IMR-90 (cell line): ENCODE measurements around the gene LDB2. TPM values are rescaled to one million over a fixed set of nuclear protein-coding genes. Genes with fewer than 3 reads are reported as not detected.

Experiments used
- ATAC-seq: fragments of 200-7000 bp; cut with Tn5 transposase; 2 replicates; pipeline ENCODE4 v1.9.1; 2020; ENCODE audit warnings: low read depth, mild to moderate bottlenecking, moderate library complexity
- BruUV-seq: library from RNA; stranded (reverse); fragments of 400-500 nt; replicated peaks from 2 replicates; lab custom pipeline; 2021; lab: Mats Ljungman, UMichigan
- CTCF ChIA-PET: fragments of 300-600 bp; formaldehyde crosslinking; extraction: SDS; loops from one replicate; lab custom pipeline; 2021; ENCODE audit warnings: antibody characterized with exemption; lab: Yijun Ruan, JAX
- POLR2A ChIA-PET: fragments of 300-600 bp; sonication (Branson Sonifier 250); formaldehyde crosslinking; loops from one replicate; lab custom pipeline; 2022; ENCODE audit warnings: antibody characterized with exemption; ENCODE audit not compliant: unreplicated experiment; lab: Charles Lee
- DNase-seq: peaks from one replicate; pipeline ENCODE4 v3.0.0; 2013
- H2AFZ ChIP-seq: replicated peaks from 2 replicates; pipeline ENCODE3; 2013; ENCODE audit warnings: low read length, mild to moderate bottlenecking; ENCODE audit not compliant: poor library complexity
- H2AK5ac ChIP-seq: 2 replicates; pipeline ENCODE4 v1.6.1; 2013; ENCODE audit warnings: low read depth, low read length, inconsistent platforms
- H2AK9ac ChIP-seq: replicated peaks from 2 replicates; pipeline ENCODE3; 2013; ENCODE audit warnings: mild to moderate bottlenecking, low read depth, low read length, moderate library complexity; ENCODE audit not compliant: poor library complexity
- H2BK120ac ChIP-seq: 2 replicates; pipeline ENCODE4 v1.6.1; 2013; ENCODE audit warnings: low read depth, low read length, inconsistent platforms
- H2BK15ac ChIP-seq: 3 replicates; pipeline ENCODE4 v1.6.1; 2013; ENCODE audit warnings: low read depth, low read length, inconsistent platforms
- H2BK20ac ChIP-seq: 2 replicates; pipeline ENCODE4 v1.6.1; 2013; ENCODE audit warnings: low read depth, mild to moderate bottlenecking, inconsistent platforms, low read length, moderate library complexity
- H2BK5ac ChIP-seq: 2 replicates; pipeline ENCODE4 v1.6.1; 2013; ENCODE audit warnings: mild to moderate bottlenecking, low read depth, low read length, inconsistent platforms; ENCODE audit not compliant: poor library complexity, severe bottlenecking
- H3K14ac ChIP-seq: replicated peaks from 2 replicates; pipeline ENCODE4 v1.6.1; 2013; ENCODE audit warnings: low read depth, low read length, inconsistent platforms
- H3K18ac ChIP-seq: 2 replicates; pipeline ENCODE4 v1.6.1; 2013; ENCODE audit warnings: low read depth, low read length, control low read depth
- H3K23ac ChIP-seq: 2 replicates; pipeline ENCODE4 v1.6.1; 2013; ENCODE audit warnings: low read depth, low read length, inconsistent platforms
- H3K27ac ChIP-seq: 2 replicates; pipeline ENCODE4 v1.5.1; 2013; ENCODE audit warnings: mild to moderate bottlenecking, control low read depth, low read length; ENCODE audit not compliant: insufficient read depth
- H3K27me3 ChIP-seq: 2 replicates; pipeline ENCODE4 v1.6.1; 2013; ENCODE audit warnings: low read length; ENCODE audit not compliant: control insufficient read depth, insufficient read depth
- H3K36me3 ChIP-seq: 2 replicates; pipeline ENCODE4 v1.6.1; 2013; ENCODE audit warnings: low read length, mixed read lengths; ENCODE audit not compliant: control insufficient read depth, insufficient read depth
- H3K4ac ChIP-seq: 2 replicates; pipeline ENCODE4 v1.6.1; 2013; ENCODE audit warnings: low read depth, low read length, inconsistent platforms
- H3K4me1 ChIP-seq: 2 replicates; pipeline ENCODE4 v1.6.1; 2013; ENCODE audit warnings: low read length, mixed read lengths; ENCODE audit not compliant: control insufficient read depth, insufficient read depth
- H3K4me2 ChIP-seq: 2 replicates; pipeline ENCODE4 v1.6.1; 2013; ENCODE audit warnings: low read depth, mild to moderate bottlenecking, control low read depth, low read length, moderate library complexity
- H3K4me3 ChIP-seq: 2 replicates; pipeline ENCODE4 v1.5.1; 2013; ENCODE audit warnings: low read depth, mild to moderate bottlenecking, control low read depth, low read length, moderate library complexity; ENCODE audit not compliant: insufficient read depth
- H3K56ac ChIP-seq: 2 replicates; pipeline ENCODE4 v1.6.1; 2013; ENCODE audit warnings: low read length, inconsistent platforms; ENCODE audit not compliant: insufficient read depth; ENCODE audit errors: extremely low read depth
- H3K79me1 ChIP-seq, 2 experiments: 2 replicates each; pipeline ENCODE4 v1.6.1; 2013; ENCODE audit warnings: low read length in 2 of 2, inconsistent platforms in 1 of 2, low read depth in 1 of 2
- H3K9ac ChIP-seq: 2 replicates; pipeline ENCODE4 v1.6.1; 2013; ENCODE audit warnings: low read depth, low read length, control low read depth
- H3K9me1 ChIP-seq: 2 replicates; pipeline ENCODE4 v1.6.1; 2013; ENCODE audit warnings: low read length, inconsistent platforms; ENCODE audit not compliant: insufficient read depth
- H3K9me3 ChIP-seq: 2 replicates; pipeline ENCODE4 v1.6.1; 2013; ENCODE audit warnings: low read length; ENCODE audit not compliant: control insufficient read depth, insufficient read depth
- H4K20me1 ChIP-seq: 2 replicates; pipeline ENCODE4 v1.6.1; 2013; ENCODE audit warnings: low read length, inconsistent platforms; ENCODE audit not compliant: insufficient read depth
- H4K5ac ChIP-seq: 2 replicates; pipeline ENCODE4 v1.6.1; 2013; ENCODE audit warnings: mild to moderate bottlenecking, low read depth, low read length, control low read depth
- H4K8ac ChIP-seq, 2 experiments: 2 replicates each; pipeline ENCODE4 v1.6.1; 2013; ENCODE audit warnings: low read depth in 2 of 2, low read length in 2 of 2, control low read depth in 1 of 2, inconsistent platforms in 1 of 2
- H4K91ac ChIP-seq: 2 replicates; pipeline ENCODE4 v1.6.1; 2013; ENCODE audit warnings: low read depth, low read length, inconsistent platforms; ENCODE audit not compliant: insufficient read depth
- CEBPB ChIP-seq: IDR thresholded peaks from 2 replicates; pipeline ENCODE4 v1.6.1; 2012; ENCODE audit warnings: low read depth, low read length, improper control_type of control experiment
- CHD1 ChIP-seq: IDR thresholded peaks from 2 replicates; pipeline ENCODE4 v1.6.1; 2012; ENCODE audit warnings: low read depth, low read length, improper control_type of control experiment
- FOS ChIP-seq: fragments of 150-350 bp; IDR thresholded peaks from 2 replicates; pipeline ENCODE4 v1.6.1; 2016; ENCODE audit warnings: low read depth, low read length
- MAFK ChIP-seq: IDR thresholded peaks from 2 replicates; pipeline ENCODE4 v1.6.1; 2012; ENCODE audit warnings: low read depth, low read length, improper control_type of control experiment
- MAZ ChIP-seq: IDR thresholded peaks from 2 replicates; pipeline ENCODE4 v1.6.1; 2012; ENCODE audit warnings: low read depth, mild to moderate bottlenecking, low read length, improper control_type of control experiment, moderate library complexity, borderline replicate concordance
- MXI1 ChIP-seq: IDR thresholded peaks from 2 replicates; pipeline ENCODE4 v1.6.1; 2012; ENCODE audit warnings: low read depth, mild to moderate bottlenecking, low read length, moderate library complexity, borderline replicate concordance
- NFE2L2 ChIP-seq: fragments of 150-350 bp; IDR thresholded peaks from 2 replicates; pipeline ENCODE4 v1.6.1; 2016; ENCODE audit warnings: low read depth, mild to moderate bottlenecking, low read length
- POLR2A ChIP-seq: IDR thresholded peaks from 2 replicates; pipeline ENCODE4 v1.6.1; 2012; ENCODE audit warnings: mild to moderate bottlenecking, low read depth, low read length
- RAD21 ChIP-seq: IDR thresholded peaks from 2 replicates; pipeline ENCODE4 v1.6.1; 2012; ENCODE audit warnings: low read length, improper control_type of control experiment
- RCOR1 ChIP-seq: IDR thresholded peaks from 2 replicates; pipeline ENCODE4 v1.6.1; 2012; ENCODE audit warnings: mild to moderate bottlenecking, low read length, improper control_type of control experiment; ENCODE audit not compliant: insufficient replicate concordance
- RFX5 ChIP-seq: IDR thresholded peaks from 2 replicates; pipeline ENCODE4 v1.8.0; 2012; ENCODE audit warnings: low read depth, mild to moderate bottlenecking, low read length, moderate library complexity
- SMC3 ChIP-seq: fragments of 150-350 bp; IDR thresholded peaks from 2 replicates; pipeline ENCODE4 v1.6.1; 2016; ENCODE audit warnings: low read depth, mild to moderate bottlenecking, antibody characterized with exemption, low read length, moderate library complexity
- WGBS, 2 experiments: methylation state at CpG; one replicate each; pipeline versions ENCODE4 v1.1.5 to v1.1.7; 2013; ENCODE audit warnings: missing lambda C conversion rate in 2 of 2; ENCODE audit not compliant: insufficient read length in 1 of 2; ENCODE audit errors: extremely low coverage in 2 of 2; 5-methylcytosine and 5-hydroxymethylcytosine counted together
- dilution Hi-C: fragments of 300-500 bp; cut with HindIII; formaldehyde crosslinking; loops from one replicate; pipeline ENCODE4 v1.14.3; 2018; ENCODE audit warnings: low sequenced_read_pairs; ENCODE audit not compliant: unreplicated experiment
- in situ Hi-C: fragments of 300-500 bp; cut with MboI; formaldehyde crosslinking; loops from 3 replicates; pipeline ENCODE4 v1.14.3; 2019; ENCODE audit warnings: low sequenced_read_pairs, inconsistent platforms, mixed read lengths
- intact Hi-C: fragments of 100-400 bp; cut with micrococcal nuclease; formaldehyde crosslinking; loops from 2 replicates; pipeline ENCODE4 v1.10.0; 2022
- polyA plus RNA-seq, 3 experiments: library from polyadenylated mRNA; depleted of rRNA; stranded (reverse); fragments of >200 nt; gene quantifications; 2 replicates each; pipeline ENCODE4 v1.2.3, GENCODE V29; 2012; ENCODE audit warnings: low replicate concordance in 1 of 3
- total RNA-seq: library from RNA; depleted of rRNA; stranded (reverse); fragments of >200 nt; gene quantifications from 2 replicates; pipeline ENCODE4 v1.2.3, GENCODE V29; 2012
- TF ChIP-seq, protein P1 (sequence below): conservative IDR thresholded peaks from 2 replicates; pipeline ENCODE4 v1.5.1; 2012; ENCODE audit warnings: mild to moderate bottlenecking, low read depth, low read length, improper control_type of control experiment
- TF ChIP-seq, protein P2 (sequence below): fragments of 150-350 bp; IDR thresholded peaks from 2 replicates; pipeline ENCODE4 v1.6.1; 2017; ENCODE audit warnings: mild to moderate bottlenecking, antibody characterized with exemption, low read length, low read depth
- TF ChIP-seq, protein P3 (sequence below): fragments of 150-350 bp; IDR thresholded peaks from 2 replicates; pipeline ENCODE4 v1.6.1; 2016; ENCODE audit warnings: low read depth, mild to moderate bottlenecking, low read length, moderate library complexity, borderline replicate concordance

The LDB2 gene
- total and polyA plus RNA-seq, 2 of the 4 experiments (the other 2 are of a cell fraction) = 67.9 to 116 TPM

DNA sequence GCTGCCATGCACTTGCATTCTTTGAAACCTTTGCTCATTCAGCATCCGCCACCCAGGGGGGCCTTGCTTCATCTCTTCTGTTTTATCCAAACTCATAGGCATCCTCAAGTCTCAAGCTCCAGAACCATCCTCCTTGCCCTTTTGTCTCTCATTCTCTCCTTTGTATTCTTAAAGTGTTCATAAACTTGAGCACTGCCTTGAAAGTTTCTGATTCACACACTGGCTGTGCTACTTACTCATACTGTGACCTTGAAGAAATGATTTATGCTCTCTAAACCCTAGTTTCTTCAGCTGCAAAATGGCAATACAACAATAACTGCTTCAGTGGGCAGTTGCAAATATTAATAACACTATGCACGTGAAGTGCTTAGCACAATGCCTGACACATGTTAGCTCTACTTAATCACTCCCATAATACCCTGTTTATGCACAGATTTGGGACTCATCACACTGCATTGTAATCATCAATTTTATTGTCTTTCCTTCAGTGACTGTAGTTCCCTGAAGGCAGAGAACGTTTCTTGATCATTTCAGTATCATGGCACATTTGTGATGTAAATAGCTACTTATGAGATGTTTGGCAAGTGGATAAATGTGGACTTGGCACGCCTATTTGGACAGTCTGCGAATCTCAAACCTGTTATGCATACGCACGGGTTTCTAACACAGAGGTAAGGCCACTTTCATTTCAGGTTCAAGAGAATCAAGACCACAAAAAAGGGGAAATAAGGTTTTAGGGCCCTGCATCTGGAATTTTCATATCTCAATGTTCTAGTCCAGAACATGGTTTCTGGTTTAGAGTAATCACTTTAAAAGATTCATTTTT, 291.0 kb downstream of the LDB2 start:
- intact Hi-C loops (no loop called here), in situ Hi-C loops (no loop called here), dilution Hi-C loops (no loop called here)
- Histone ChIP-seq H4K8ac (no peak overlapping the region; a peak in 1 of 4 replicates), H3K9me3 (no peaks in the 10 kb centered on the region), H4K20me1 (no peaks in the 10 kb centered on the region), H3K14ac (no peak overlapping the region), H4K91ac (no peak overlapping the region), H2AFZ (no peak overlapping the region), H3K4ac (no peak overlapping the region), H3K36me3 (no peaks in the 10 kb centered on the region), H4K5ac (no peak overlapping the region), H3K23ac (no peak overlapping the region), H2AK5ac (no peak overlapping the region), H2AK9ac (no peak overlapping the region), H3K4me1 (peaks cover 5% of the 10 kb centered on the region; the same call in 1 of the 2 replicates), H3K56ac (no peak overlapping the region), H2BK5ac (no peak overlapping the region), H2BK15ac (no peak overlapping the region), H3K9ac (no peak overlapping the region), H3K18ac (no peak overlapping the region), H3K9me1 (0 out of 2 replicates have a peak, but pooled peaks cover 3% of the 10 kb centered on the region), H3K4me3 (no peak overlapping the region), H3K79me1 (no peaks in the 10 kb centered on the region; a peak in 1 of 4 replicates), H3K4me2 (no peak overlapping the region), H2BK120ac (no peak overlapping the region), H2BK20ac (no peak overlapping the region), H3K27me3 (no peaks in the 10 kb centered on the region), H3K27ac (no peak overlapping the region)
- CTCF ChIA-PET = no interaction called here
- DNase-seq (no peak), ATAC-seq (no peak)
- BruUV-seq = no TSS peak
- POLR2A ChIA-PET = no interaction called here
- 73% methylated on average over 2 of the region's 7 CpGs; no CpG with 5 or more reads in 1 of the 2 experiments for WGBS, 2 experiments
- TF ChIP-seq RAD21 = no peak
- TF ChIP-seq CHD1 = no peak
- TF ChIP-seq, protein P1, sequence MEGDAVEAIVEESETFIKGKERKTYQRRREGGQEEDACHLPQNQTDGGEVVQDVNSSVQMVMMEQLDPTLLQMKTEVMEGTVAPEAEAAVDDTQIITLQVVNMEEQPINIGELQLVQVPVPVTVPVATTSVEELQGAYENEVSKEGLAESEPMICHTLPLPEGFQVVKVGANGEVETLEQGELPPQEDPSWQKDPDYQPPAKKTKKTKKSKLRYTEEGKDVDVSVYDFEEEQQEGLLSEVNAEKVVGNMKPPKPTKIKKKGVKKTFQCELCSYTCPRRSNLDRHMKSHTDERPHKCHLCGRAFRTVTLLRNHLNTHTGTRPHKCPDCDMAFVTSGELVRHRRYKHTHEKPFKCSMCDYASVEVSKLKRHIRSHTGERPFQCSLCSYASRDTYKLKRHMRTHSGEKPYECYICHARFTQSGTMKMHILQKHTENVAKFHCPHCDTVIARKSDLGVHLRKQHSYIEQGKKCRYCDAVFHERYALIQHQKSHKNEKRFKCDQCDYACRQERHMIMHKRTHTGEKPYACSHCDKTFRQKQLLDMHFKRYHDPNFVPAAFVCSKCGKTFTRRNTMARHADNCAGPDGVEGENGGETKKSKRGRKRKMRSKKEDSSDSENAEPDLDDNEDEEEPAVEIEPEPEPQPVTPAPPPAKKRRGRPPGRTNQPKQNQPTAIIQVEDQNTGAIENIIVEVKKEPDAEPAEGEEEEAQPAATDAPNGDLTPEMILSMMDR = no peak
- TF ChIP-seq, protein P2, sequence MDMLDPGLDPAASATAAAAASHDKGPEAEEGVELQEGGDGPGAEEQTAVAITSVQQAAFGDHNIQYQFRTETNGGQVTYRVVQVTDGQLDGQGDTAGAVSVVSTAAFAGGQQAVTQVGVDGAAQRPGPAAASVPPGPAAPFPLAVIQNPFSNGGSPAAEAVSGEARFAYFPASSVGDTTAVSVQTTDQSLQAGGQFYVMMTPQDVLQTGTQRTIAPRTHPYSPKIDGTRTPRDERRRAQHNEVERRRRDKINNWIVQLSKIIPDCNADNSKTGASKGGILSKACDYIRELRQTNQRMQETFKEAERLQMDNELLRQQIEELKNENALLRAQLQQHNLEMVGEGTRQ = no peak
- TF ChIP-seq, protein P3, sequence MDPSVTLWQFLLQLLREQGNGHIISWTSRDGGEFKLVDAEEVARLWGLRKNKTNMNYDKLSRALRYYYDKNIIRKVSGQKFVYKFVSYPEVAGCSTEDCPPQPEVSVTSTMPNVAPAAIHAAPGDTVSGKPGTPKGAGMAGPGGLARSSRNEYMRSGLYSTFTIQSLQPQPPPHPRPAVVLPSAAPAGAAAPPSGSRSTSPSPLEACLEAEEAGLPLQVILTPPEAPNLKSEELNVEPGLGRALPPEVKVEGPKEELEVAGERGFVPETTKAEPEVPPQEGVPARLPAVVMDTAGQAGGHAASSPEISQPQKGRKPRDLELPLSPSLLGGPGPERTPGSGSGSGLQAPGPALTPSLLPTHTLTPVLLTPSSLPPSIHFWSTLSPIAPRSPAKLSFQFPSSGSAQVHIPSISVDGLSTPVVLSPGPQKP = no peak
- no peak for TF ChIP-seq MAFK
- no peak for TF ChIP-seq CEBPB
- no peak for TF ChIP-seq NFE2L2
- TF ChIP-seq MXI1 = no peak
- no peak for TF ChIP-seq RCOR1
- no peak for TF ChIP-seq SMC3
- no peak for TF ChIP-seq POLR2A
- no peak for TF ChIP-seq RFX5
- TF ChIP-seq FOS = no peak
- no peak for TF ChIP-seq MAZ
